ENCODE results near the gene PROB1.

DNA sequence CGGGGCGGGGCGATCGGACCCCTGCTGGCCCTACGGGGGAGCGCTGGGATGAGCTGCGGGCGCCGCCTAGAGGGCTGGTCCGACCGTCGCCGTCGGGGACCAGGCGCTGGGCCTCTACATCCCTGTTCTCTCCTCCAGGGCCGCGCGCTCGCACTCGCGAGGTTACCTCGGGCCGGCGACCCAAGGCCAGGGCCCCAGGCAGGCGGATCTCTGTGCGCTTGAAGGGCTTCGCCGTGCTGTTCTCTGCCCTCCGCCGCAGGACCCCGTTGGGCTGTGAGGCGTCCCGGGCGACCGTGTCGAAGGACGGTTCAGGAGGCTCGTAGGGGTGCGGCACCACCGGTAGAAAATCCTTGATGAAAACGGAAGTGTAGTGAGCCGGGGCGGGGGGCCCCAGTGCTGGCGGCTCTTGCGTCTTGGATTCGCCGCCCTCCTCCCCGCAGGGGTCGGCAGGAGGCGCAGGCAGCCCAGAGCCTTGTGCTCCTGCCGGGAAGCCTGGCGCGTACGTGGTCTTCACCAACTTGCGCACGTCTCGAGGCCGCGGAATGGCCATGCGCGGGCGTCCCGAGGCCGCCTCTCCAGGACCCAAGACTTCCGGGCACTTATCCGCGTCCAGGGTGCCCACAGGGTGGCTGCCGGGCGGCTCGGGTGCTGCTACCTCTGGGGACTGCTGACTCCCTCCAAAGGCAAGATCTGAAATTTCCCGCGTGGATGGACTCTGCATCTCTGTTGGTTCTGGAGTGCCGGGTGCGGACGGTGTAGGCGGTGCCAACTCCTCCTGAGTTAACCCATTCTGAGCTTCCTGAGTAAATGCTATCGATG lies 2.0 kb downstream of the PROB1 start:
- no peak for TF ChIP-seq GATA2 (CRISPR knock-in tag; IDR thresholded peaks at IDR 0.05)
- TF ChIP-seq KAT2B (IDR thresholded peaks at IDR 0.05; ENCODE audit: low read depth, low read length), result no peak
- TF ChIP-seq, protein P1, sequence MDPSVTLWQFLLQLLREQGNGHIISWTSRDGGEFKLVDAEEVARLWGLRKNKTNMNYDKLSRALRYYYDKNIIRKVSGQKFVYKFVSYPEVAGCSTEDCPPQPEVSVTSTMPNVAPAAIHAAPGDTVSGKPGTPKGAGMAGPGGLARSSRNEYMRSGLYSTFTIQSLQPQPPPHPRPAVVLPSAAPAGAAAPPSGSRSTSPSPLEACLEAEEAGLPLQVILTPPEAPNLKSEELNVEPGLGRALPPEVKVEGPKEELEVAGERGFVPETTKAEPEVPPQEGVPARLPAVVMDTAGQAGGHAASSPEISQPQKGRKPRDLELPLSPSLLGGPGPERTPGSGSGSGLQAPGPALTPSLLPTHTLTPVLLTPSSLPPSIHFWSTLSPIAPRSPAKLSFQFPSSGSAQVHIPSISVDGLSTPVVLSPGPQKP (CRISPR knock-in tag; IDR thresholded peaks at IDR 0.05), result no peak
- TF ChIP-seq JUNB (CRISPR knock-in tag; conservative IDR thresholded peaks at IDR 0.05), result no peak
- no peak for TF ChIP-seq ZFX (CRISPR knock-in tag; IDR thresholded peaks at IDR 0.05)
- no peak for TF ChIP-seq NR2C2 (CRISPR knock-in tag; IDR thresholded peaks at IDR 0.05)
- no peak for TF ChIP-seq NR2C2 (tag; IDR thresholded peaks at IDR 0.05)
- no peak for TF ChIP-seq NFIC (IDR thresholded peaks at IDR 0.05)
- TF ChIP-seq ZNF444 (CRISPR knock-in tag; IDR thresholded peaks at IDR 0.05), result no peak
- no peak for TF ChIP-seq CEBPB (tag; IDR thresholded peaks at IDR 0.05)
- no peak for TF ChIP-seq YY1 (IDR thresholded peaks at IDR 0.05; ENCODE audit: borderline replicate concordance in 1 of 3, control insufficient read depth in 1 of 3, extremely low read depth in 1 of 3, insufficient read depth in 3 of 3, insufficient read length in 1 of 3, insufficient replicate concordance in 2 of 3, low read depth in 1 of 3, low read length in 2 of 3)
